Ovary (tissue), 3 donors: ENCODE results near the gene ABCA8.
A peak's percentile ranks its signal among the peaks of the same experiment; 100 is the strongest.

Experiments
- CTCF ChIP-seq, 3 donors: fragments of 450-650 bp in 2 of 3; fragments of 200-600 bp in 1 of 3; IDR thresholded peaks; one replicate each; pipeline versions ENCODE4 v1.5.1 to v1.8.0; 2016 to 2022; ENCODE audit warnings: antibody characterized with exemption in 3 of 3, mild to moderate bottlenecking in 1 of 3
- POLR2A ChIP-seq: fragments of 450-650 bp; IDR thresholded peaks from one replicate; pipeline ENCODE4 v1.6.1; 2017; ENCODE audit warnings: antibody characterized with exemption, mild to moderate bottlenecking, moderate library complexity
- donor health status: DM: no; HTN: no; CAD: no.

GRCh38 chr17:68972119-68972704 is 17.0 kb upstream of the ABCA8 start:
- TF ChIP-seq CTCF (IDR thresholded peaks at IDR 0.05) (peak; percentile 56 to 87 (median 78)), POLR2A (no peak)
